ENCODE measurements around the gene AFAP1. TPM values are rescaled to one million over a fixed set of nuclear protein-coding genes. Genes with fewer than 3 reads are reported as not detected.

AFAP1 gene
- total RNA-seq, 2 experiments from 2014 or later = not detected

DNA sequence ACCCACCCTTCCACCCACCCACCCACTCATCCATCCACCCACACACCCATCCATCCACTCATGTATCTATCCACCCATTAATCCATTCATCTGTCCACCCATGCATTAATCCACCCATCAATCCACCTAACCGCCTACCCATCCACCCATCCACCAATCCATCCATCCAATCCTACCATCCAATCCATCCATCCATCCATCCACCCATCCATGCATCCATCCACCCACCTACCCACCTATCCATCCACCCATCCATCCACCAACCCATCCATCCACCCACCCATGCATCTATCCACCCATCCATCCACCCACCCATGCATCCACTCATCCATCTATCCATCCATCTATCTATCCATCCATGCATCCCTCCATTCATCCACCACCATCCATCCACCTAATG is 34.8 kb upstream of the AFAP1 start:
- Histone ChIP-seq H3K9me3 (ENCODE audit: low read length) (no peaks in the 10 kb centered on the region), H3K27ac (ENCODE audit: low read depth, low read length, poor library complexity, severe bottlenecking) (no peak overlapping the region), H3K36me3 (ENCODE audit: insufficient read depth, low read length) (no peaks in the 10 kb centered on the region), H3K4me3 (ENCODE audit: low read depth, low read length, poor library complexity, severe bottlenecking) (no peak overlapping the region), H3K9me2 (ENCODE audit: insufficient read depth, low read length) (no peaks in the 10 kb centered on the region), H3K4me1 (ENCODE audit: insufficient read depth, low read length, poor library complexity, severe bottlenecking) (no peaks in the 10 kb centered on the region), H3K4me2 (ENCODE audit: low read length) (no peak overlapping the region), H2AFZ (ENCODE audit: low read length) (no peak overlapping the region), H3K79me2 (ENCODE audit: insufficient read depth, low read depth, low read length) (no peaks in the 10 kb centered on the region), H4K20me1 (ENCODE audit: insufficient read depth, low read length) (no peaks in the 10 kb centered on the region)
- BruUV-seq (replicated peaks) = no TSS peak
- TF ChIP-seq, protein P1, sequence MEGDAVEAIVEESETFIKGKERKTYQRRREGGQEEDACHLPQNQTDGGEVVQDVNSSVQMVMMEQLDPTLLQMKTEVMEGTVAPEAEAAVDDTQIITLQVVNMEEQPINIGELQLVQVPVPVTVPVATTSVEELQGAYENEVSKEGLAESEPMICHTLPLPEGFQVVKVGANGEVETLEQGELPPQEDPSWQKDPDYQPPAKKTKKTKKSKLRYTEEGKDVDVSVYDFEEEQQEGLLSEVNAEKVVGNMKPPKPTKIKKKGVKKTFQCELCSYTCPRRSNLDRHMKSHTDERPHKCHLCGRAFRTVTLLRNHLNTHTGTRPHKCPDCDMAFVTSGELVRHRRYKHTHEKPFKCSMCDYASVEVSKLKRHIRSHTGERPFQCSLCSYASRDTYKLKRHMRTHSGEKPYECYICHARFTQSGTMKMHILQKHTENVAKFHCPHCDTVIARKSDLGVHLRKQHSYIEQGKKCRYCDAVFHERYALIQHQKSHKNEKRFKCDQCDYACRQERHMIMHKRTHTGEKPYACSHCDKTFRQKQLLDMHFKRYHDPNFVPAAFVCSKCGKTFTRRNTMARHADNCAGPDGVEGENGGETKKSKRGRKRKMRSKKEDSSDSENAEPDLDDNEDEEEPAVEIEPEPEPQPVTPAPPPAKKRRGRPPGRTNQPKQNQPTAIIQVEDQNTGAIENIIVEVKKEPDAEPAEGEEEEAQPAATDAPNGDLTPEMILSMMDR (conservative IDR thresholded peaks at IDR 0.05; ENCODE audit: low read length) = no peak
- no peak for TF ChIP-seq EZH2phosphoT487 (IDR thresholded peaks at IDR 0.05; ENCODE audit: borderline replicate concordance, low read depth, low read length)
- no peak for DNase-seq (ENCODE audit: low spot score)
- ChIA-PET CTCF (ENCODE audit: unreplicated experiment) (no interaction called here), POLR2A (no interaction called here)
- intact Hi-C loops (cut with micrococcal nuclease; ENCODE audit: unreplicated experiment) = no loop called here

GRCh38 chr4:7973545-7973981 is 33.9 kb upstream of the AFAP1 start:
- no peak overlapping the region for H3K4me2 ChIP-seq (ENCODE audit: low read length)

DNA sequence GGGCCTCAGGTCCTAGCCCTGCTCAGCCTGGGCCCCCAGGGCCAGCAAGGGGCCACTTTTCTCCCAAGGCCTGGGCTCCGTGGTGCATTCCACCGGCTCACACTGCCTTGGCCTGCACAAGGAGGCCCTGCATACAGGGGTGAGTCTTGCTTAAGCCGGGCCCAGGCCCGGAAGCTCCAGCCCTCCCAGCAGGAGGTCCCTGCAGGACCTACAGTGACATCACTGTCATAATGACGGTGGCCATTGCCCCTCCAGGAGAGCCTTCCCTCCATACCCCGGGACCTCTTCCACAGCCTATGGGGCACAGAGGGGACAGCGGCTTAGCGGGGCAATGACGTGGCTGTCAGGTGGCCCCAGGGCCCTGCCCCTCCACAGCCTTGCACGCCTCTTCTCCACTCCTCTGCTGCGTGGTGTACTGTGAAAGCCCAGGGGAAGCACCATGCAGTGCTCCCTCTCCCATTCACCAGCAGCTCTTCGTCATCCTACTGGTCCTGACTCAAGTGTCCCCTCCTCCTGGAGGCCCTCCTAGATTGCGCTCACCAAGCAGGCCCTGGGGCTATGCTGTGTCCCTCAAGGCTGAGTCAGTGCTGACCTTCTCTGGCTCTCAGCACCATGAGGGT is 32.3 kb upstream of the AFAP1 start:
- TF ChIP-seq, protein P1 (conservative IDR thresholded peaks at IDR 0.05; ENCODE audit: low read length) = no peak
- no peak for TF ChIP-seq EZH2phosphoT487 (IDR thresholded peaks at IDR 0.05; ENCODE audit: borderline replicate concordance, low read depth, low read length)
- Histone ChIP-seq H2AFZ (ENCODE audit: low read length) (no peak overlapping the region), H3K4me1 (ENCODE audit: insufficient read depth, low read length, poor library complexity, severe bottlenecking) (no peaks in the 10 kb centered on the region), H3K4me2 (ENCODE audit: low read length) (no peak overlapping the region), H3K9me2 (ENCODE audit: insufficient read depth, low read length) (no peaks in the 10 kb centered on the region), H3K4me3 (ENCODE audit: low read depth, low read length, poor library complexity, severe bottlenecking) (no peak overlapping the region), H3K79me2 (ENCODE audit: insufficient read depth, low read depth, low read length) (no peaks in the 10 kb centered on the region), H3K27ac (ENCODE audit: low read depth, low read length, poor library complexity, severe bottlenecking) (no peak overlapping the region), H3K9me3 (ENCODE audit: low read length) (no peaks in the 10 kb centered on the region), H3K36me3 (ENCODE audit: insufficient read depth, low read length) (no peaks in the 10 kb centered on the region), H4K20me1 (ENCODE audit: insufficient read depth, low read length) (no peaks in the 10 kb centered on the region)
- POLR2A ChIA-PET = no interaction called here
- intact Hi-C loops (cut with micrococcal nuclease; ENCODE audit: unreplicated experiment) = no loop called here
- CTCF ChIA-PET (ENCODE audit: unreplicated experiment) = no interaction called here
- no TSS peak for BruUV-seq (replicated peaks)
- DNase-seq (ENCODE audit: low spot score) = no peak

More at GRCh38 chr4:7973545-7973981, 33.9 kb upstream of the AFAP1 start:
- ChIA-PET POLR2A (interaction anchor here (0.7 kb wide), 1 partner anchor 87 kb away, joined by 3 read pairs; no protein-coding TSS in a partner anchor), CTCF (ENCODE audit: unreplicated experiment) (no interaction called here)
- BruUV-seq (replicated peaks) = no TSS peak
- no peaks in the 10 kb centered on the region for H4K20me1 ChIP-seq (ENCODE audit: insufficient read depth, low read length)
- no peak overlapping the region for H3K4me3 ChIP-seq (ENCODE audit: low read depth, low read length, poor library complexity, severe bottlenecking)
- no peaks in the 10 kb centered on the region for H3K9me3 ChIP-seq (ENCODE audit: low read length)
- H3K27ac ChIP-seq (ENCODE audit: low read depth, low read length, poor library complexity, severe bottlenecking) = no peak overlapping the region
- DNase-seq (ENCODE audit: low spot score) = no peak
- H3K79me2 ChIP-seq (ENCODE audit: insufficient read depth, low read depth, low read length) = no peaks in the 10 kb centered on the region
- TF ChIP-seq, protein P1 (conservative IDR thresholded peaks at IDR 0.05; ENCODE audit: low read length) = no peak
- no peak for TF ChIP-seq EZH2phosphoT487 (IDR thresholded peaks at IDR 0.05; ENCODE audit: borderline replicate concordance, low read depth, low read length)
- intact Hi-C loops (cut with micrococcal nuclease; ENCODE audit: unreplicated experiment) = no loop called here
- no peaks in the 10 kb centered on the region for H3K9me2 ChIP-seq (ENCODE audit: insufficient read depth, low read length)
- no peaks in the 10 kb centered on the region for H3K4me1 ChIP-seq (ENCODE audit: insufficient read depth, low read length, poor library complexity, severe bottlenecking)
- no peaks in the 10 kb centered on the region for H3K36me3 ChIP-seq (ENCODE audit: insufficient read depth, low read length)
- no peak overlapping the region for H2AFZ ChIP-seq (ENCODE audit: low read length)
